ENCODE measurements around the gene DLEU7.

Gene DLEU7

DNA sequence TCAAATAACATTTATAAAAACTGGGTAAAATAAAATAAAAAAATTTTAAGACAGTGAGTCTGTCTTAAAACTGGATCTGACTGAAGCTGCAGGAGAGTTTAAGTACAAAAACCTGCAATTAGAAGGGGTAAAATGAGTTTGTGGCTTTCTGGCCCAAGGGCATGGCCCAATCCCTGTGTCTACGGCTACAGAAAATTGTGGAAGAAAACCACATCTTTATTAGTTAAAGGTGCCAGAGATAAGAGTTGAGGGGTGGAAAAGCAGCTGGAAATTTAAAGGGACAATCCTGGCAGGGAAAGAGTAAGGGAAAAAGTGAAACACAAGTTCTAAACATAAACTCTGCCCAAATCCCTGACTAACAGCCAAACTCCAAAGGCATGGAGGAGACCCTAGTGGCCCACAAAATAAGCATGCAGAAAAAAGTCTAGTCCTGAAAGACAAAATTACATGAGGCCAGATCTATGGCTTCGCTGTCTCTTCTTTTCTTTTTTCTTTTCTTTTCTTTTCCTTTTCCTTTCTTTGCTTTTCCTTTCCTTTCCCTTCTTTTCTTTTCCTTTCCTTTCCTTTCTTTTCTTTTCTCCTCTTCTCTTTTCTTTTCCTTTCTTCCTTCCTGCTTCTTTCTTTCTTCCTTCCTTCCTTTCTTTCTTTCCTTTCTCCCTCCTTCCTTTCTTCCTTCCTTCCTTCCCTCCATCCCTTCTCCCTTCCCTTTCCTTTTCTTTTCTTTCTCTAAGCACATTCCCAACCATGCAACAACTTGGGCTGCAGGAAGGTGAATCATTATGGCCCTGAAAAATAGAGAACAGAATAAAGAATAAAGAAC, 23.5 kb upstream of the DLEU7 start:
- DNase-seq (ENCODE audit: low read depth) = peak; percentile 1
- H3K4me3 ChIP-seq (ENCODE audit: low read length) = no peak overlapping the region
- TF ChIP-seq, protein P1, sequence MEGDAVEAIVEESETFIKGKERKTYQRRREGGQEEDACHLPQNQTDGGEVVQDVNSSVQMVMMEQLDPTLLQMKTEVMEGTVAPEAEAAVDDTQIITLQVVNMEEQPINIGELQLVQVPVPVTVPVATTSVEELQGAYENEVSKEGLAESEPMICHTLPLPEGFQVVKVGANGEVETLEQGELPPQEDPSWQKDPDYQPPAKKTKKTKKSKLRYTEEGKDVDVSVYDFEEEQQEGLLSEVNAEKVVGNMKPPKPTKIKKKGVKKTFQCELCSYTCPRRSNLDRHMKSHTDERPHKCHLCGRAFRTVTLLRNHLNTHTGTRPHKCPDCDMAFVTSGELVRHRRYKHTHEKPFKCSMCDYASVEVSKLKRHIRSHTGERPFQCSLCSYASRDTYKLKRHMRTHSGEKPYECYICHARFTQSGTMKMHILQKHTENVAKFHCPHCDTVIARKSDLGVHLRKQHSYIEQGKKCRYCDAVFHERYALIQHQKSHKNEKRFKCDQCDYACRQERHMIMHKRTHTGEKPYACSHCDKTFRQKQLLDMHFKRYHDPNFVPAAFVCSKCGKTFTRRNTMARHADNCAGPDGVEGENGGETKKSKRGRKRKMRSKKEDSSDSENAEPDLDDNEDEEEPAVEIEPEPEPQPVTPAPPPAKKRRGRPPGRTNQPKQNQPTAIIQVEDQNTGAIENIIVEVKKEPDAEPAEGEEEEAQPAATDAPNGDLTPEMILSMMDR (conservative IDR thresholded peaks at IDR 0.05; ENCODE audit: low read length) = no peak

DNA sequence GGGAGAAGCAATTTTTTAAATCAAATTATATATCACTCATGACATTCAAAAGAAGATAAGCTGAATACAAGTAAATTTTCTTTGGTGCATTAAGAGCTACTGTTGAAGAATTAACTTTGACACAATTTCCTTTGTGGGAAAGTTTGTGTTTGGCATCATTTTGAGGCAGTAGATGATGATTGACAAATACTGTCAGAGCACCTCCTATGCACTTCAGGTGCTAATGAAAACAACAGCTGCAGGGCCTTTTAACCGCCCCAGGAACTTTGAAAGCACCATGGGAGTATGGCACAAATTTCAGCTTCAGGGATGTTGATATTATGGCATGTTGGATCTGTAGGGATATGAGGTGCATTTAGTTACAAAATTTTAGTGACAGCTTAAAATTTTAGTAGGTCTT, 21.0 kb upstream of the DLEU7 start:
- TF ChIP-seq, protein P1 (conservative IDR thresholded peaks at IDR 0.05; ENCODE audit: low read length) = no peak
- no peak overlapping the region for H3K4me3 ChIP-seq (ENCODE audit: low read length)
- DNase-seq (ENCODE audit: low read depth) = no peak

DNA sequence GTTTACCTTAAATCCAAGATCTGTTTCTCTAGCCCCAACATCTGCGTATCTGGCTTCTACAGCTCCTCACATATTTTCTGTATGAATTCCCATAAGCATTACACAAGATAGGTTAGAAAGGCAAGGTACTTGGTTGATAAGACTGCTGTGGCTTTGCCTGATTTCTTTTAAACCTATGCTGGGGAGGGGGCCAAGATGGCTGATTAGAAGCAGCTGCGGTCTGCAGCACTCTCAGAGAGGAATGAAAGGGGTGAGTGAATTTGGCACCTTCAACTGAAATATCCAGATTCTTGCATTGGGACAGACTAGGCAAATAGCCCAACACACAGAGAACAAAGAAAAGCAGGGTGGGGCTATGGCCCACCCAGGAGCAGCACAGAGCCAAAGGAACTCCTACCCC, 12.2 kb upstream of the DLEU7 start:
- TF ChIP-seq, protein P1 (conservative IDR thresholded peaks at IDR 0.05; ENCODE audit: low read length) = no peak
- DNase-seq (ENCODE audit: low read depth) = no peak
- H3K4me3 ChIP-seq (ENCODE audit: low read length) = no peak overlapping the region

DNA sequence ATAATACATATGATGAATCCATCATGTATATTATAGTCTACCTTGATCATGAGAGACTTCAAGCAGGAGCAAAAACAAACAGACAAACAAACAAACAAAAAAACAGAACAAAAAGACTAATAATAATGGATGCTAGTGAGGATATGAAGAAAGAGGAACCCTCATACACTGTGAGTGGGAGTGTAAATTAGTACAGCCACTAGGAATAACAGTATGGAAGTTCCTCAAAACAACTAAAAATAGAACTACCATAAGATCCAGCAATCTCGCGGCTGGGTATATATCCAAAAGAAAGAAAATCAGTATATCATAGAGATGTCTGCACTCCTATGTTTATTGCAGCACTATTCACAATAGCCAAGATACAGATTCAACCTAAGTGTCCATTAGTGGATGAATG, 7.0 kb upstream of the DLEU7 start:
- DNase-seq (ENCODE audit: low read depth) = no peak
- no peak overlapping the region for H3K4me3 ChIP-seq (ENCODE audit: low read length)
- TF ChIP-seq, protein P1 (conservative IDR thresholded peaks at IDR 0.05; ENCODE audit: low read length) = no peak

DNA sequence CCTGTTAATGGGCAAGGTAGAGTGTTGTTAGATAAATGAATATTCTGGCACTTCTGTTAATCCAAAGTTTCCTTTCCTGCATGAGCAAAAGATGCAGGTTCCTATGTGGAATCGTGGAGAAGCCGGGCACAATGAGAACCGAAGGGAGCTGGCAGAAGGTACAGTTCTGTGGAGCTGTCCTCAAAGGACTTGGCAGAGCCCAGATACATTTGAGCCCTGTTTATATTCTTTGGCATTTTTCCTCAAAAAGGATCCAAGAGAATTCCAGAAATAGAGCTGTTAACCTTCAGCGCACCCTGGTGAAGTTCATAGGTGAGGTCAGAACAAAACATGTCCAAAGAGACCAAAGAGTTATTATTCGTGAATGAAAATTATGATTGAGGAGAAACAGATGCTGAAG, 4.0 kb upstream of the DLEU7 start:
- H3K4me3 ChIP-seq (ENCODE audit: low read length) = no peak overlapping the region
- TF ChIP-seq, protein P1 (conservative IDR thresholded peaks at IDR 0.05; ENCODE audit: low read length) = no peak
- DNase-seq (ENCODE audit: low read depth) = no peak

DNA sequence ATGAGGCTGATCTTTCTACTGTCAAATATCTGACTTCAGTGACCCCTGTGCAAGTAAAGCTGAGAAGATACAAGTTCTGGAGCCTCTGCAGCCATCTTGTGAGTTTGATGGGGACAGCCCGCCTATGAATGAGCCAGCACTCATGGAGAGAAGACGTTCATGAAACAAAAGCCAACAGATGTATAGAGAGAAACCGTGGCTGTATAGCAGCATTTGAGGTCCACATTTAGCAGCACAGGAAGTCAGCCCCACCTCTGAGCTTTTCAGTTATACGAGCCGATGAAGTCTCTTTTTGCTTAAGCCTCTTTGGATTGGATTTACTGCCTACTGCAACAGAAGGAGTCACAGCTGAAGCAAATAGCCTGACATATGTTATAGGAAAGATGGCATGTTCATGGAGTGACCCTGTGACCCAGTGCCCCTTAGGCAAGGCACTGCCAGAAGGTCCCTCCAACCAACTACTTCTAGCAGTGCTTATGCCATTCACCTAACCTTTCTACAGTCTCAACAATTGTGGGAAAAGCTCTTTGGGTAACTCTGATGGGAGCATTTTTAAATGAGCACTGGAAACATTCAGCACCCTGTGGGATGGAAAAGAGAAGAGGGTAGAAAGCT, 3.5 kb upstream of the DLEU7 start:
- H3K4me3 ChIP-seq (ENCODE audit: low read length) = no peak overlapping the region
- TF ChIP-seq, protein P1 (conservative IDR thresholded peaks at IDR 0.05; ENCODE audit: low read length) = no peak
- no peak for DNase-seq (ENCODE audit: low read depth)

DNA sequence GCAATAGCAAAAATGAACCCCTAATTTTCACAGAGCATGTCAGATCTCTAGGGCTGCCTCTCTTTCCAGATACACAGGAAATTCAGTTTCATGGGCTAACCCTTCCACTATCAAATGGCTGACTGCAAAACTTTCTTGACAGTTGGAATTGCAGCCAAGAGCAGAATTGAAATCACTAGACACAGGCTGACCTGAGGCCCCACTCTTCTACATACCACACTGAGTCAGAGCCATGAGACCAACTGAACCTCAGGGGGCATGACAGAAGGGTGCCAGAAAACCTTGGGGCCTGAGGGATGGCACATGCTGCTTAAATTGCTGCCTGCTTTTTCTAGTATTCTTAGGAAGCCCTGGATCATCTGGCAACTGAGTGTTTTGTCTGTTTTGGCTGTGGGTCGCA, 1.7 kb upstream of the DLEU7 start:
- TF ChIP-seq, protein P1 (conservative IDR thresholded peaks at IDR 0.05; ENCODE audit: low read length) = no peak
- no peak overlapping the region for H3K4me3 ChIP-seq (ENCODE audit: low read length)
- DNase-seq (ENCODE audit: low read depth) = peak; percentile 5
